ENCODE results near the gene SLC26A11. TPM values are rescaled to one million over a fixed set of nuclear protein-coding genes. Genes with fewer than 3 reads are reported as not detected.

The SLC26A11 gene
- total and polyA plus RNA-seq, 2 of the 13 experiments (the other 11 are each of a cell fraction or from before 2014, with no cell fraction given): 8.7 to 13.2 TPM

DNA sequence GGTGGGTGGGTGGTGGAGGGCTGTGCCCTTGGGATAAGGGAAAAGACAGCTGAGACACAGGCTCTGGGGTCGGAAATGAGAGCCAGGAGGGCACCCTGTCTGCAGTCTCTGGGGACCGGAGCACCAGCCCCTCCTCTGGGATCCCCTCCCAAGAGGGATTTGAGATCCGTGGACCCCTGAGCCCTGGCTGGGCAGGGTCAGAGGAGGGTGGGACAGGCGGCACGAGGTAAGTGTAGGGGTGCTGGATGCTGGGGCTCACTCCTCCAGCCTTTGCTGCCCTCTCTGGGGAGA, 519 bp upstream of the SLC26A11 start:
- no peak for FAIRE-seq
- Histone ChIP-seq H3K4me2 (ENCODE audit: low read depth, low read length) (peak overlapping the region; percentile 99), H3K9me3 (ENCODE audit: low read length) (no peaks in the 10 kb centered on the region), H3K36me3 (replicated peaks in 1 of 2; ENCODE audit: control insufficient read depth in 1 of 2, insufficient read depth in 2 of 2, low read length in 2 of 2) (peaks cover 3 to 11% of the 10 kb centered on the region in 2 experiments; a peak in 4 of 5 replicates), H3K4me1 (ENCODE audit: insufficient read depth, low read length) (peaks cover 26% of the 10 kb centered on the region), H3K27me3 (ENCODE audit: control insufficient read depth in 1 of 2, insufficient read depth in 2 of 2, low read length in 2 of 2) (no peaks in the 10 kb centered on the region), H3K4me3 (replicated peaks in 1 of 3; ENCODE audit: insufficient read depth in 1 of 3, low read depth in 2 of 3, low read length in 3 of 3) (peak overlapping the region; percentile 90 to 100 (median 93)), H3K27ac (ENCODE audit: extremely low read length, insufficient read depth, low read length) (peak overlapping the region; percentile 80), H2AFZ (ENCODE audit: low read length) (peak overlapping the region; percentile 66), H3K9ac (ENCODE audit: insufficient read depth, low read depth, low read length) (peak overlapping the region; percentile 93), H4K20me1 (ENCODE audit: insufficient read depth, low read length) (no peaks in the 10 kb centered on the region), H3K79me2 (ENCODE audit: insufficient read depth, low read length) (peaks cover 9% of the 10 kb centered on the region)
- no peak; the same call in 2 of the 3 replicates for ATAC-seq
- TSS peak; percentile 50 for BruUV-seq (replicated peaks)
- ChIA-PET POLR2A (interaction anchor here (0.7 to 3.3 kb wide), 11 partner anchors 8 to 227 kb away, joined by 3 to 31 read pairs (median 4); partner anchors contain the start of gene EIF4A3), CTCF (ENCODE audit: low intra/inter-chr PET ratio, low total read pairs) (no interaction called here)
- intact Hi-C loops (cut with micrococcal nuclease; ENCODE audit: unreplicated experiment): loop anchor here (2.0 kb wide), 1 partner anchor 43 kb away; no protein-coding TSS in a partner anchor
- in situ Hi-C loops (cut with HindIII; ENCODE audit: extremely low pct_ligation_motif_present, low pct_unique_long_range_greater_than_20kb): no loop called here
- whole genome bisulfite sequencing (ENCODE audit: low lambda C conversion rate): 0% methylated on average over 4 of the region's 5 CpGs
- DNase-seq (ENCODE audit: low spot score): no peak
- TF ChIP-seq HNRNPL (IDR thresholded peaks at IDR 0.05; ENCODE audit: low read depth, low read length): no peak
- TF ChIP-seq ZNF816 (CRISPR knock-in tag; IDR thresholded peaks at IDR 0.05; ENCODE audit: borderline replicate concordance): no peak
- 0 out of 2 replicates have a peak, but pooled peaks have one; percentile 67 for TF ChIP-seq THAP9 (CRISPR knock-in tag; IDR thresholded peaks at IDR 0.05; ENCODE audit: borderline replicate concordance)
- 0 out of 2 replicates have a peak, but pooled peaks have one; percentile 10 for TF ChIP-seq PITX1 (CRISPR knock-in tag; IDR thresholded peaks at IDR 0.05)
- TF ChIP-seq SKI (IDR thresholded peaks at IDR 0.05; ENCODE audit: partially characterized antibody): no peak
- TF ChIP-seq ZNF605 (CRISPR knock-in tag; IDR thresholded peaks at IDR 0.05): peak; percentile 24; the same call in 1 of the 2 replicates
- TF ChIP-seq ZNF777 (CRISPR knock-in tag; IDR thresholded peaks at IDR 0.05): no peak
- no peak for TF ChIP-seq TARDBP (CRISPR knock-in tag; IDR thresholded peaks at IDR 0.05)
- no peak for TF ChIP-seq ZNF10 (CRISPR knock-in tag; IDR thresholded peaks at IDR 0.05; ENCODE audit: borderline replicate concordance, low read depth)
- TF ChIP-seq AGO1 (IDR thresholded peaks at IDR 0.05; ENCODE audit: low read depth, low read length, poor library complexity, severe bottlenecking): no peak
- TF ChIP-seq EEA1 (CRISPR knock-in tag; IDR thresholded peaks at IDR 0.05; ENCODE audit: borderline replicate concordance): no peak
- TF ChIP-seq ZNF788 (CRISPR knock-in tag; IDR thresholded peaks at IDR 0.05; ENCODE audit: borderline replicate concordance): 0 out of 2 replicates have a peak, but pooled peaks have one; percentile 0
- TF ChIP-seq ZNF616 (CRISPR knock-in tag; IDR thresholded peaks at IDR 0.05; ENCODE audit: low read depth): peak; percentile 10; the same call in 1 of the 2 replicates
- no peak for TF ChIP-seq KDM4B (CRISPR knock-in tag; IDR thresholded peaks at IDR 0.05)
- no peak for TF ChIP-seq ETV6 (CRISPR knock-in tag; conservative IDR thresholded peaks at IDR 0.05)
- TF ChIP-seq ZNF263 (CRISPR knock-in tag; IDR thresholded peaks at IDR 0.05): peak; percentile 11; the same call in 1 of the 2 replicates
- TF ChIP-seq MTA1 (CRISPR knock-in tag; IDR thresholded peaks at IDR 0.05; ENCODE audit: borderline replicate concordance): peak; percentile 48; the same call in 1 of the 2 replicates
- no peak for TF ChIP-seq POLR2G (IDR thresholded peaks at IDR 0.05; ENCODE audit: low read depth, low read length)
- TF ChIP-seq, protein P1, sequence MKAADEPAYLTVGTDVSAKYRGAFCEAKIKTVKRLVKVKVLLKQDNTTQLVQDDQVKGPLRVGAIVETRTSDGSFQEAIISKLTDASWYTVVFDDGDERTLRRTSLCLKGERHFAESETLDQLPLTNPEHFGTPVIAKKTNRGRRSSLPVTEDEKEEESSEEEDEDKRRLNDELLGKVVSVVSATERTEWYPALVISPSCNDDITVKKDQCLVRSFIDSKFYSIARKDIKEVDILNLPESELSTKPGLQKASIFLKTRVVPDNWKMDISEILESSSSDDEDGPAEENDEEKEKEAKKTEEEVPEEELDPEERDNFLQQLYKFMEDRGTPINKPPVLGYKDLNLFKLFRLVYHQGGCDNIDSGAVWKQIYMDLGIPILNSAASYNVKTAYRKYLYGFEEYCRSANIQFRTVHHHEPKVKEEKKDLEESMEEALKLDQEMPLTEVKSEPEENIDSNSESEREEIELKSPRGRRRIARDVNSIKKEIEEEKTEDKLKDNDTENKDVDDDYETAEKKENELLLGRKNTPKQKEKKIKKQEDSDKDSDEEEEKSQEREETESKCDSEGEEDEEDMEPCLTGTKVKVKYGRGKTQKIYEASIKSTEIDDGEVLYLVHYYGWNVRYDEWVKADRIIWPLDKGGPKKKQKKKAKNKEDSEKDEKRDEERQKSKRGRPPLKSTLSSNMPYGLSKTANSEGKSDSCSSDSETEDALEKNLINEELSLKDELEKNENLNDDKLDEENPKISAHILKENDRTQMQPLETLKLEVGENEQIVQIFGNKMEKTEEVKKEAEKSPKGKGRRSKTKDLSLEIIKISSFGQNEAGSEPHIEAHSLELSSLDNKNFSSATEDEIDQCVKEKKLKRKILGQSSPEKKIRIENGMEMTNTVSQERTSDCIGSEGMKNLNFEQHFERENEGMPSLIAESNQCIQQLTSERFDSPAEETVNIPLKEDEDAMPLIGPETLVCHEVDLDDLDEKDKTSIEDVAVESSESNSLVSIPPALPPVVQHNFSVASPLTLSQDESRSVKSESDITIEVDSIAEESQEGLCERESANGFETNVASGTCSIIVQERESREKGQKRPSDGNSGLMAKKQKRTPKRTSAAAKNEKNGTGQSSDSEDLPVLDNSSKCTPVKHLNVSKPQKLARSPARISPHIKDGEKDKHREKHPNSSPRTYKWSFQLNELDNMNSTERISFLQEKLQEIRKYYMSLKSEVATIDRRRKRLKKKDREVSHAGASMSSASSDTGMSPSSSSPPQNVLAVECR (CRISPR knock-in tag; IDR thresholded peaks at IDR 0.05; ENCODE audit: borderline replicate concordance): no peak

Measured in HepG2 (cell line).